B cell (primary cell): Measurements from ENCODE around the gene FXR2. TPM values are rescaled to one million over a fixed set of nuclear protein-coding genes. Genes with fewer than 3 reads are reported as not detected.
A peak's percentile ranks its signal among the peaks of the same experiment; 100 is the strongest.

ENCODE experiments used
- ATAC-seq: fragments of 200-7000 bp; cut with Tn5 transposase; one replicate; pipeline ENCODE4 v1.10.0; 2021; ENCODE audit warnings: low read depth, mild to moderate bottlenecking, moderate number of reproducible peaks, moderate library complexity
- CTCF ChIA-PET: fragments of 350-600 bp; sonication (Branson Sonifier 250); formaldehyde crosslinking; loops from one replicate; lab custom pipeline; 2021; ENCODE audit warnings: antibody characterized with exemption, inconsistent platforms; lab: Charles Lee
- POLR2A ChIA-PET: fragments of 350-600 bp; sonication (Branson Sonifier 250); formaldehyde crosslinking; loops from one replicate; lab custom pipeline; 2021; ENCODE audit warnings: antibody characterized with exemption; lab: Charles Lee
- DNase-seq: peaks from one replicate; pipeline ENCODE4 v3.0.0; 2013
- H2AFZ ChIP-seq: 2 replicates; pipeline ENCODE4 v1.6.1; 2012; ENCODE audit warnings: mild to moderate bottlenecking, low read depth, low read length; ENCODE audit not compliant: insufficient read depth, poor library complexity, severe bottlenecking
- H3K27ac ChIP-seq, 2 donors: 1 replicate in 1 of 2; 2 replicates in 1 of 2; pipeline ENCODE4 v1.5.1; 2012 to 2013; ENCODE audit warnings: low read length in 2 of 2, mild to moderate bottlenecking in 2 of 2, moderate library complexity in 1 of 2
- H3K27me3 ChIP-seq, 4 experiments: fragments of 200-600 bp in 1 of 4; sonication (generic) in 1 of 4; replicated peaks in 1 of 4; 1 replicate in 2 of 4; 2 replicates in 2 of 4; pipeline versions ENCODE4 v1.6.1 to v1.7.0; 2013 to 2016; ENCODE audit warnings: low read length in 3 of 4, mild to moderate bottlenecking in 2 of 4, mixed read lengths in 1 of 4, moderate library complexity in 1 of 4; ENCODE audit not compliant: insufficient read depth in 4 of 4, control insufficient read depth in 3 of 4; ENCODE audit errors: control extremely low read depth in 1 of 4
- H3K36me3 ChIP-seq, 2 experiments: replicated peaks in 1 of 2; 1 replicate in 1 of 2; 2 replicates in 1 of 2; pipeline versions ENCODE4 v1.6.1 to v1.7.1; 2013; ENCODE audit warnings: low read length in 1 of 2; ENCODE audit not compliant: insufficient read depth in 2 of 2, control insufficient read depth in 1 of 2; ENCODE audit errors: control extremely low read depth in 1 of 2, extremely low read depth in 1 of 2
- H3K4me1 ChIP-seq, 2 donors: fragments of 200-600 bp in 1 of 2; sonication (generic) in 1 of 2; 1 replicate in 1 of 2; 2 replicates in 1 of 2; pipeline versions ENCODE4 v1.5.1 to v1.6.1; 2013 to 2017; ENCODE audit warnings: low read length in 2 of 2; ENCODE audit not compliant: control insufficient read depth in 2 of 2, insufficient read depth in 2 of 2
- H3K4me2 ChIP-seq: replicated peaks from 2 replicates; pipeline ENCODE3; 2012; ENCODE audit warnings: mild to moderate bottlenecking, low read depth, low read length; ENCODE audit not compliant: poor library complexity, severe bottlenecking
- H3K4me3 ChIP-seq, 5 experiments: fragments of 200-600 bp in 1 of 5; sonication (generic) in 1 of 5; 1 replicate in 3 of 5; 2 replicates in 2 of 5; pipeline versions ENCODE4 v1.5.1 to v1.7.0; 2011 to 2016; ENCODE audit warnings: low read length in 4 of 5, mild to moderate bottlenecking in 4 of 5, low read depth in 2 of 5, control low read depth in 1 of 5, moderate library complexity in 1 of 5; ENCODE audit not compliant: insufficient read depth in 1 of 5; ENCODE audit errors: control extremely low read depth in 1 of 5, extremely low read depth in 1 of 5
- H3K79me2 ChIP-seq: fragments of 200-600 bp; sonication (generic); one replicate; pipeline ENCODE4 v1.6.0; 2016; ENCODE audit warnings: low read length; ENCODE audit not compliant: control insufficient read depth, insufficient read depth
- H3K9ac ChIP-seq: fragments of 200-600 bp; sonication (generic); 2 replicates; pipeline ENCODE4 v1.6.1; 2017; ENCODE audit warnings: mild to moderate bottlenecking, low read length, moderate library complexity
- H3K9me3 ChIP-seq, 3 donors: one replicate each; pipeline versions ENCODE4 v1.6.1 to v1.7.1; 2013; ENCODE audit warnings: low read length in 2 of 3; ENCODE audit not compliant: control insufficient read depth in 2 of 3, insufficient read depth in 1 of 3; ENCODE audit errors: control extremely low read depth in 1 of 3
- H4K20me1 ChIP-seq: 2 replicates; pipeline ENCODE4 v1.6.0; 2012; ENCODE audit warnings: mild to moderate bottlenecking, low read length; ENCODE audit not compliant: insufficient read depth, control insufficient read depth, poor library complexity, severe bottlenecking
- H3K27ac Mint-ChIP-seq: one replicate; pipeline ENCODE4 v1.8.0; 2021; ENCODE audit warnings: mixed read lengths
- H3K27me3 Mint-ChIP-seq: one replicate; pipeline ENCODE4 v1.8.0; 2021; ENCODE audit warnings: mixed read lengths
- H3K4me1 Mint-ChIP-seq: one replicate; pipeline ENCODE4 v1.8.0; 2021; ENCODE audit warnings: mixed read lengths
- H3K4me3 Mint-ChIP-seq: one replicate; pipeline ENCODE4 v1.8.0; 2021; ENCODE audit warnings: mixed read lengths
- H3K9me3 Mint-ChIP-seq: one replicate; pipeline ENCODE4 v1.8.0; 2022; ENCODE audit warnings: mixed read lengths; ENCODE audit not compliant: insufficient read depth
- CTCF ChIP-seq: fragments of 200-600 bp; IDR thresholded peaks from one replicate; pipeline ENCODE4 v1.8.0; 2022; ENCODE audit warnings: antibody characterized with exemption, mild to moderate bottlenecking
- EZH2 ChIP-seq: IDR thresholded peaks from 2 replicates; pipeline ENCODE4 v1.6.1; 2012; ENCODE audit warnings: borderline replicate concordance, low read depth, mild to moderate bottlenecking, moderate library complexity, low read length; ENCODE audit not compliant: insufficient read depth, poor library complexity, severe bottlenecking
- WGBS: methylation state at CpG from one replicate; pipeline ENCODE4 v1.1.5; 2013; ENCODE audit warnings: missing lambda C conversion rate; ENCODE audit not compliant: insufficient coverage; 5-methylcytosine and 5-hydroxymethylcytosine counted together
- intact Hi-C: fragments of 100-400 bp; cut with micrococcal nuclease; formaldehyde crosslinking; loops from one replicate; pipeline ENCODE4 v1.10.0; 2022
- polyA plus RNA-seq: library from polyadenylated mRNA; depleted of rRNA; stranded (reverse); fragments of >200 nt; gene quantifications from 2 replicates; pipeline ENCODE4 v1.2.3, GENCODE V29; 2012
- total RNA-seq, 2 donors: library from RNA; stranded (reverse); fragments of 120-200 nt in 1 of 2; gene quantifications; 1 replicate in 1 of 2; 2 replicates in 1 of 2; pipeline versions ENCODE4 v1.2.3 to v1.2.4, GENCODE V29; 2013 to 2022

Gene FXR2
- total and polyA plus RNA-seq, 2 donors (not counting 1 experiment from before 2014, with no cell fraction given) = 37.2 to 45.8 TPM

DNA sequence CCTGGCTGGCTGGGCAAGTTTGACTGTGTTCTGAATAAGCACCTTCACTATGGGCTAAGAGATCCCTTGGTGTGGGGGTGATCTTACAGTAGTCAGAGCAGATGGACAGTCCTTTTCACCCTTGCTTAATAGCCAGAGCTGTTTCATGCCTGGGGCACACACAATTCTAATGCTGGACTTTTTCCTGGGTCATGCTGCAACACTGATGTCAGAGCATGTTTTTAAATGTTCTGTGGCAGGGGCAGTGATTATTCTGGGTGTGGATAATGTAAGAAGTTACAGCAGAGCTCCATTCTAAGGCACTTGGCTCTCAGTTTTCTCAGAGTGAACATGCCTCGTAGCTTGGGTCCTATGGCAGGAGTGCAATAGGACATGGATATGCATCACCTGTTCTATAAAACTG lies 39.2 kb downstream of the FXR2 start:
- H3K79me2 ChIP-seq = peaks cover 40% of the 10 kb centered on the region
- no peak overlapping the region for H3K27ac ChIP-seq
- Mint-ChIP-seq H3K4me3 (peak overlapping the region; percentile 94), H3K27ac (peak overlapping the region; percentile 99), H3K4me1 (peaks cover 71% of the 10 kb centered on the region), H3K9me3 (no peaks in the 10 kb centered on the region), H3K27me3 (no peaks in the 10 kb centered on the region)
- no peak overlapping the region for H2AFZ ChIP-seq
- WGBS = 82% methylated on average over 1 of the region's 1 CpG
- H3K9me3 ChIP-seq = no peaks in the 10 kb centered on the region
- ATAC-seq = no peak
- DNase-seq = no peak
- H3K4me3 ChIP-seq = no peak overlapping the region
- no peaks in the 10 kb centered on the region for H3K27me3 ChIP-seq
- peaks cover 22 to 63% of the 10 kb centered on the region in 2 experiments for H3K36me3 ChIP-seq
- no peak overlapping the region for H3K9ac ChIP-seq
- peaks cover 61% of the 10 kb centered on the region for H4K20me1 ChIP-seq
- ChIA-PET POLR2A (interaction anchor here (0.6 to 2.4 kb wide), 3 partner anchors 9 to 596 kb away, joined by 3 to 15 read pairs (median 6); partner anchors contain the start of genes MPDU1 and TP53), CTCF (interaction anchor here (0.6 to 4.9 kb wide), 7 partner anchors 9 to 86 kb away, joined by 3 to 21 read pairs (median 4); partner anchors contain the start of genes SENP3 and SOX15)
- intact Hi-C loops = loop anchor here (10.0 kb wide), 1 partner anchor 561 kb away; the partner anchor contains the start of gene RNASEK
- peaks cover 41 to 53% of the 10 kb centered on the region in 2 donors for H3K4me1 ChIP-seq
- no peak for TF ChIP-seq EZH2
- no peak for TF ChIP-seq CTCF
- H3K4me2 ChIP-seq = peak overlapping the region; percentile 89
